ENCODE results near the gene VSTM2B. TPM values are rescaled to one million over a fixed set of nuclear protein-coding genes. Genes with fewer than 3 reads are reported as not detected.
"Not testable (repeated sequence)": the region's sequence is repeated elsewhere in the genome, so short reads cannot be mapped to it uniquely, and the experiment has no call there.

Gene VSTM2B
- total and polyA plus RNA-seq, 2 of the 4 experiments (the other 2 are of a cell fraction): not detected

DNA sequence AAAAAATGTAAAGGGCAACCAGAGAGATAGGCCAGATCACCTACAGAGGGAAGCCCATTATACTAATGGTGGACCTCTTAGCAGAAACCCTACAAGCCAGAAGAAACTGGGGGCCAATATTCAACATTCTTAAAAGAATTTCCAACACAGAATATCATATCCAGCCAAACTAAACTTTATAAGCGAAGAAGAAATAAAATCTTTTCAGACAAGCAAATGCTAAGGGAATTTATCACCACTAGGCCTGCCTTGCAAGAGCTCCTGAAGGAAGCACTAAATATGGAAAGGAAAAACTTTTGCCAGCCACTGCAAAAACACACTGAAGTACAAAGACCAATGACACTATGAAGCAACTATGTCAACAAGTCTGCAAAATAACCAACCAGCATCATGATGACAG, 28.4 kb downstream of the VSTM2B start:
- Histone ChIP-seq H3K9ac (ENCODE audit: low read depth, low read length) (no peak overlapping the region), H2AK9ac (replicated peaks; ENCODE audit: low read depth, low read length, poor library complexity) (no peak overlapping the region), H4K8ac (ENCODE audit: low read depth in 2 of 2, low read length in 2 of 2) (no peak overlapping the region), H3K18ac (ENCODE audit: low read depth, low read length) (no peak overlapping the region), H2BK15ac (ENCODE audit: low read depth, low read length) (no peak overlapping the region), H3K4me2 (ENCODE audit: low read depth, low read length) (no peak overlapping the region), H3K56ac (ENCODE audit: extremely low read depth, insufficient read depth, low read length) (no peak overlapping the region), H3K36me3 (ENCODE audit: control insufficient read depth, insufficient read depth, low read length) (no peaks in the 10 kb centered on the region), H3K27me3 (ENCODE audit: control insufficient read depth, insufficient read depth, low read length) (no peaks in the 10 kb centered on the region), H4K20me1 (ENCODE audit: insufficient read depth, low read length) (no peaks in the 10 kb centered on the region), H3K14ac (replicated peaks; ENCODE audit: low read depth, low read length) (no peak overlapping the region), H3K27ac (ENCODE audit: insufficient read depth, low read length) (no peak overlapping the region), H2AFZ (replicated peaks; ENCODE audit: low read length, poor library complexity) (no peak overlapping the region), H2BK20ac (ENCODE audit: low read depth, low read length) (no peak overlapping the region), H4K5ac (ENCODE audit: low read depth, low read length) (no peak overlapping the region), H3K4me3 (ENCODE audit: insufficient read depth, low read depth, low read length) (no peak overlapping the region), H3K4me1 (ENCODE audit: control insufficient read depth, insufficient read depth, low read length) (no peaks in the 10 kb centered on the region), H3K4ac (ENCODE audit: low read depth, low read length) (no peak overlapping the region), H2BK120ac (ENCODE audit: low read depth, low read length) (no peak overlapping the region), H3K9me1 (ENCODE audit: insufficient read depth, low read length) (no peaks in the 10 kb centered on the region), H3K79me1 (ENCODE audit: low read depth in 1 of 2, low read length in 2 of 2) (no peaks in the 10 kb centered on the region), H4K91ac (ENCODE audit: insufficient read depth, low read depth, low read length) (no peak overlapping the region), H2AK5ac (ENCODE audit: low read depth, low read length) (no peak overlapping the region), H3K23ac (ENCODE audit: low read depth, low read length) (no peak overlapping the region), H3K9me3 (ENCODE audit: control insufficient read depth, insufficient read depth, low read length) (no peaks in the 10 kb centered on the region), H2BK5ac (ENCODE audit: low read depth, low read length, poor library complexity, severe bottlenecking) (no peak overlapping the region)
- POLR2A ChIA-PET (ENCODE audit: unreplicated experiment): no interaction called here
- dilution Hi-C loops (cut with HindIII; ENCODE audit: low sequenced_read_pairs, unreplicated experiment): no loop called here
- ATAC-seq (ENCODE audit: low read depth) (no peak), DNase-seq (no peak)
- WGBS, 2 experiments (ENCODE audit: extremely low coverage in 2 of 2, insufficient read length in 1 of 2): no CpG with 5 or more reads among the region's 1 CpG
- in situ Hi-C loops (cut with MboI; ENCODE audit: low sequenced_read_pairs): no loop called here
- CTCF ChIA-PET: no interaction called here
- intact Hi-C loops (cut with micrococcal nuclease): no loop called here
- TF ChIP-seq RAD21 (IDR thresholded peaks at IDR 0.05; ENCODE audit: low read length): no peak
- no peak for TF ChIP-seq RCOR1 (IDR thresholded peaks at IDR 0.05; ENCODE audit: insufficient replicate concordance, low read length)
- TF ChIP-seq, protein P1, sequence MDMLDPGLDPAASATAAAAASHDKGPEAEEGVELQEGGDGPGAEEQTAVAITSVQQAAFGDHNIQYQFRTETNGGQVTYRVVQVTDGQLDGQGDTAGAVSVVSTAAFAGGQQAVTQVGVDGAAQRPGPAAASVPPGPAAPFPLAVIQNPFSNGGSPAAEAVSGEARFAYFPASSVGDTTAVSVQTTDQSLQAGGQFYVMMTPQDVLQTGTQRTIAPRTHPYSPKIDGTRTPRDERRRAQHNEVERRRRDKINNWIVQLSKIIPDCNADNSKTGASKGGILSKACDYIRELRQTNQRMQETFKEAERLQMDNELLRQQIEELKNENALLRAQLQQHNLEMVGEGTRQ (IDR thresholded peaks at IDR 0.05; ENCODE audit: low read depth, low read length): no peak
- no peak for TF ChIP-seq RFX5 (IDR thresholded peaks at IDR 0.05; ENCODE audit: low read depth, low read length)
- no peak for TF ChIP-seq NFE2L2 (IDR thresholded peaks at IDR 0.05; ENCODE audit: low read depth, low read length)
- no peak for TF ChIP-seq POLR2A (IDR thresholded peaks at IDR 0.05; ENCODE audit: low read depth, low read length)
- no peak for TF ChIP-seq CEBPB (IDR thresholded peaks at IDR 0.05; ENCODE audit: low read depth, low read length)
- no peak for TF ChIP-seq FOS (IDR thresholded peaks at IDR 0.05; ENCODE audit: low read depth, low read length)
- no peak for TF ChIP-seq BHLHE40 (IDR thresholded peaks at IDR 0.05; ENCODE audit: low read depth, low read length)
- no peak for TF ChIP-seq MAFK (IDR thresholded peaks at IDR 0.05; ENCODE audit: low read depth, low read length)
- TF ChIP-seq SMC3 (IDR thresholded peaks at IDR 0.05; ENCODE audit: low read depth, low read length): no peak
- BruUV-seq (replicated peaks): no TSS peak

DNA sequence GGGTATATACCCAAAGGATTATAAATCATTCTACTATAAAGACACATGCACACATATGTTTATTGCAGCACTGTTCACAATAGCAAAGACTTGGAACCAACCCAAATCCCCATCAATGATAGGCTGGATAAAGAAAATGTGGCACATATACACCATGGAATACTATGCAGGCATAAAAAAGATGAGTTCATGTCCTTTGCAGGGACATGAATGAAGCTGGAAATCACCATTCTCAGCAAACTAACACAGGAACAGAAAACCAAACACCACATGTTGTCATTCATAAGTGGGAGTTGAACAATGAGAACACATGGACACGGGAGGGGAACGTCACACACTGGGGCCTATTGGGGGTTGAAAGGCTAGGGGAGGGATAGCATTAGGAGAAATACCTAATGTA, 33.3 kb downstream of the VSTM2B start:
- H2BK20ac ChIP-seq (ENCODE audit: low read depth, low read length); H3K14ac ChIP-seq (replicated peaks; ENCODE audit: low read depth, low read length); H3K27ac ChIP-seq (ENCODE audit: insufficient read depth, low read length); POLR2A ChIA-PET (ENCODE audit: unreplicated experiment); H4K5ac ChIP-seq (ENCODE audit: low read depth, low read length); DNase-seq; dilution Hi-C loops (cut with HindIII; ENCODE audit: low sequenced_read_pairs, unreplicated experiment); H2BK120ac ChIP-seq (ENCODE audit: low read depth, low read length); H3K9me1 ChIP-seq (ENCODE audit: insufficient read depth, low read length); H3K56ac ChIP-seq (ENCODE audit: extremely low read depth, insufficient read depth, low read length); H4K8ac ChIP-seq (ENCODE audit: low read depth in 2 of 2, low read length in 2 of 2); H2AK9ac ChIP-seq (replicated peaks; ENCODE audit: low read depth, low read length, poor library complexity); H2AK5ac ChIP-seq (ENCODE audit: low read depth, low read length); H2AFZ ChIP-seq (replicated peaks; ENCODE audit: low read length, poor library complexity); H3K4me3 ChIP-seq (ENCODE audit: insufficient read depth, low read depth, low read length); H3K79me1 ChIP-seq (ENCODE audit: low read depth in 1 of 2, low read length in 2 of 2); H3K9ac ChIP-seq (ENCODE audit: low read depth, low read length); H4K91ac ChIP-seq (ENCODE audit: insufficient read depth, low read depth, low read length); CTCF ChIA-PET; H3K23ac ChIP-seq (ENCODE audit: low read depth, low read length); H2BK5ac ChIP-seq (ENCODE audit: low read depth, low read length, poor library complexity, severe bottlenecking); H4K20me1 ChIP-seq (ENCODE audit: insufficient read depth, low read length); ATAC-seq (ENCODE audit: low read depth); H3K4me1 ChIP-seq (ENCODE audit: control insufficient read depth, insufficient read depth, low read length); H3K4ac ChIP-seq (ENCODE audit: low read depth, low read length); H3K36me3 ChIP-seq (ENCODE audit: control insufficient read depth, insufficient read depth, low read length); intact Hi-C loops (cut with micrococcal nuclease); H3K9me3 ChIP-seq (ENCODE audit: control insufficient read depth, insufficient read depth, low read length); H3K4me2 ChIP-seq (ENCODE audit: low read depth, low read length); H3K27me3 ChIP-seq (ENCODE audit: control insufficient read depth, insufficient read depth, low read length); H2BK15ac ChIP-seq (ENCODE audit: low read depth, low read length); BruUV-seq (replicated peaks); H3K18ac ChIP-seq (ENCODE audit: low read depth, low read length); in situ Hi-C loops (cut with MboI; ENCODE audit: low sequenced_read_pairs): not testable (repeated sequence)
- no CpG with 5 or more reads among the region's 2 CpGs for WGBS, 2 experiments (ENCODE audit: extremely low coverage in 2 of 2, insufficient read length in 1 of 2)

All from IMR-90 (cell line).